Measurements from ENCODE around the gene BRD1.

The BRD1 gene

DNA sequence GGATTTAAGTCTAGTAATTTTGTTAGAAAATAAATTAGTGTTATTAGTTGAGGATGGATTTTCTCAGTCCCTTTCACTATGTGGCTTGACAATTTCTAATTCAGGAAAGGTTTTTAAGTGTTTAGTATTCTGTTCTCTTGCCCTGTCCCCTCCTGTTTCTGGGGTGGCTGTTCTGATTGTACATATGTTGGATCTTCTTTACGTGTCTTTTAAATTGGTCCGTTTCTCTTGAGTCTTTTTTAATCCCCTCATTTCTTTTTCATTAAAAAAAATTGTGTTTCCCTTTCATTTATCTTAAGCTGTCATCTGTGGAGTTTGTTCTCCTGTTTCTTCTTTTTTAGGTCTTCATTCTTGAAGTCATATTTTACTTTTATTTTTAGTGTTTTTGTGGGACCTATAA, 38.5 kb upstream of the BRD1 start:
- DNase-seq (ENCODE audit: insufficient read length, low spot score), result no peak
- no peak for TF ChIP-seq POU2F2 (IDR thresholded peaks at IDR 0.05; ENCODE audit: low read depth, low read length)
- no peak for FAIRE-seq

GRCh38 chr22:49865156-49865555, 37.5 kb upstream of the BRD1 start:
- no peak for DNase-seq (ENCODE audit: insufficient read length, low spot score)
- no peak for FAIRE-seq
- TF ChIP-seq TAF1 (IDR thresholded peaks at IDR 0.05; ENCODE audit: low read depth, low read length), result no peak
- no peak for TF ChIP-seq PAX5 (IDR thresholded peaks at IDR 0.05; ENCODE audit: insufficient read depth, low read length, severe bottlenecking)
- TF ChIP-seq POLR2A (IDR thresholded peaks at IDR 0.05; ENCODE audit: low read depth, low read length), result no peak
- no peak for TF ChIP-seq POLR2AphosphoS5 (IDR thresholded peaks at IDR 0.05; ENCODE audit: low read depth, low read length)
- TF ChIP-seq SPI1 (IDR thresholded peaks at IDR 0.05; ENCODE audit: low read depth, low read length), result no peak
- no peak for TF ChIP-seq POU2F2 (IDR thresholded peaks at IDR 0.05; ENCODE audit: low read depth, low read length)

- no peak for TF ChIP-seq PAX5 (IDR thresholded peaks at IDR 0.05; ENCODE audit: insufficient read depth, low read length, severe bottlenecking)
- no peak for FAIRE-seq
- no peak for DNase-seq (ENCODE audit: insufficient read length, low spot score)
Measured at GRCh38 chr22:49863931-49864330, 36.3 kb upstream of the BRD1 start.

DNA sequence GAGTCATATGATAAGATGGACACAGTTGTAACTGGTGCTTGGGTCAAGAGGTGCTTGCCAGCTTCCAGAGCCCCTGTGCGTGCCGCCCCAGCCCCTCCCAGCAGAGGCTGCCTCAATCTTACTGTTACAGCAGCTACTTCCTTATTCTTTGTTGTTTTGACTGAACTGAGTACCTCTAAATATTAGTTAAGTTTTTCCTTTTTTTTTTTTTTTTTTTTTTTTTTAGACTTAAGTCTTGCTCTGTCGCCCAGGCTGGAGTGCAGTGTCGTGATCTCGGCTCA, 34.8 kb upstream of the BRD1 start:
- no peak for TF ChIP-seq POLR2A (IDR thresholded peaks at IDR 0.05; ENCODE audit: low read depth, low read length)
- TF ChIP-seq POLR2AphosphoS5 (IDR thresholded peaks at IDR 0.05; ENCODE audit: low read depth, low read length), result no peak
- no peak for TF ChIP-seq POU2F2 (IDR thresholded peaks at IDR 0.05; ENCODE audit: low read depth, low read length)
- no peak for TF ChIP-seq PAX5 (IDR thresholded peaks at IDR 0.05; ENCODE audit: insufficient read depth, low read length, severe bottlenecking)
- no peak for TF ChIP-seq SPI1 (IDR thresholded peaks at IDR 0.05; ENCODE audit: low read depth, low read length)
- no peak for TF ChIP-seq TAF1 (IDR thresholded peaks at IDR 0.05; ENCODE audit: low read depth, low read length)
- FAIRE-seq, result no peak
- no peak for DNase-seq (ENCODE audit: insufficient read length, low spot score)

DNA sequence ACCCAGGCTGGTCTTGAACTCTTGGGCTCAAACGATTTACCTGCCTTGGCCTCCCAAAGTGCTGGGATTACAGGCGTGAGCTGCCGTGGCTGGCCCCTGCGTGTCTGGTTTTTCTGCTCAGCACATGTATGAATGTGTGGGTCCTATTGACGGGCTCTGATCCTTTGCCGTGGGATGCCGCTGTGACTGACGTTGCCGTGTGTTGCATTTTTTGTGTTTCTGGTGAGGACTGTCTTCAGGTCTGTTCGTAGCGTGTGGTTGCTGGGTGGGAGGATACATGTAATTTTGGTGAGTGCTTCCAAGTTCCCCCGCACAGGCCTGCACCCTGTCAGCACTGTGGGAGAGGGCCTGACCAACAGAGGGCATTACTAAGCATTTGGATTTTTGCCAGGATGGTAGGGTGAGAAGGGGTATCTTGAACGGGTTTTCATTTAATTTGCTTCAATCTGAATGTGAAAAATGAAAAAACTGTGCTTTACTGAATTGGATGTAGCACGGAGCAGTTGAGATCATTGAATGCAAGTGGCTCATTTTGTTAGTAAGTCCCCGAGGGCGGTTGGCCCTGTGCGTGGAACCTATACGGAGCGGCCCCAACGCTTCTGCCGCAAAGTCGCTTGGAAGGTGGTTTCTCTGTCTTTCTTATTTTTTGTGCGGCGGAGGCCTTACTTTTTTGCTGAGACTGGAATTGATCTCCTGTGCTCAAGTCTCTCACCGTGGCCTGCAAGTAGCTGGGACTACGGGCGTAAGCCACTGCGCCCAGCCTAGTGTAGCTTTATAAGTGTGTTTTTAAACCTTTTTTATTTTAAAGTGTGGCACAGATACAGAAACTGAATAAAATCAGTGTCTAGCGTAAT, 34.2 kb upstream of the BRD1 start:
- FAIRE-seq (no peak), DNase-seq (ENCODE audit: insufficient read length, low spot score) (no peak)
- no peak for TF ChIP-seq POLR2AphosphoS5 (IDR thresholded peaks at IDR 0.05; ENCODE audit: low read depth, low read length)
- TF ChIP-seq POU2F2 (IDR thresholded peaks at IDR 0.05; ENCODE audit: low read depth, low read length), result no peak
- no peak for TF ChIP-seq PAX5 (IDR thresholded peaks at IDR 0.05; ENCODE audit: insufficient read depth, low read length, severe bottlenecking)
- TF ChIP-seq TAF1 (IDR thresholded peaks at IDR 0.05; ENCODE audit: low read depth, low read length), result no peak
- no peak for TF ChIP-seq SPI1 (IDR thresholded peaks at IDR 0.05; ENCODE audit: low read depth, low read length)
- TF ChIP-seq POLR2A (IDR thresholded peaks at IDR 0.05; ENCODE audit: low read depth, low read length), result no peak

DNA sequence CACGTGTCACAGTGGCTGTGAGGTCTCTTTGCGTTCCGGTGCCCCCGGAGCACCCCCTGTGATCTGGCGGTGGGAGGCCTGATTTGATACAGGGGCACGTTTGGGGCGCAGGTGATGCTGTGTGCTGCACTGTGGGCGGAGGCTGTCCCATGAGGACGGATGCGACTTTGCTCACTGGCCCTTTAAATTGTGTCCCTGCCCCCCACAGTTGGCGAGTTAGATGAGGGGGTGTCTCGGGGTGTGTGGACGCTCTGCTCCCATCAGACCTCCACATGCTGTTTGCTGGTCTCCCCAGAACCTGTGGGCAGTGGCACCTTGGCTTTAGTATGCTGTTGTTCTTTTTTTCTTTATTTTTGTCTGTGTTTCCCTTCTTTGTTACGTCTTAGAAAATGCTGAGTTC, 31.2 kb upstream of the BRD1 start:
- no peak for FAIRE-seq
- no peak for DNase-seq (ENCODE audit: insufficient read length, low spot score)
- TF ChIP-seq TAF1 (IDR thresholded peaks at IDR 0.05; ENCODE audit: low read depth, low read length) (no peak), POU2F2 (IDR thresholded peaks at IDR 0.05; ENCODE audit: low read depth, low read length) (no peak), SPI1 (IDR thresholded peaks at IDR 0.05; ENCODE audit: low read depth, low read length) (no peak), POLR2A (IDR thresholded peaks at IDR 0.05; ENCODE audit: low read depth, low read length) (no peak), PAX5 (IDR thresholded peaks at IDR 0.05; ENCODE audit: insufficient read depth, low read length, severe bottlenecking) (no peak), POLR2AphosphoS5 (IDR thresholded peaks at IDR 0.05; ENCODE audit: low read depth, low read length) (no peak)

DNA sequence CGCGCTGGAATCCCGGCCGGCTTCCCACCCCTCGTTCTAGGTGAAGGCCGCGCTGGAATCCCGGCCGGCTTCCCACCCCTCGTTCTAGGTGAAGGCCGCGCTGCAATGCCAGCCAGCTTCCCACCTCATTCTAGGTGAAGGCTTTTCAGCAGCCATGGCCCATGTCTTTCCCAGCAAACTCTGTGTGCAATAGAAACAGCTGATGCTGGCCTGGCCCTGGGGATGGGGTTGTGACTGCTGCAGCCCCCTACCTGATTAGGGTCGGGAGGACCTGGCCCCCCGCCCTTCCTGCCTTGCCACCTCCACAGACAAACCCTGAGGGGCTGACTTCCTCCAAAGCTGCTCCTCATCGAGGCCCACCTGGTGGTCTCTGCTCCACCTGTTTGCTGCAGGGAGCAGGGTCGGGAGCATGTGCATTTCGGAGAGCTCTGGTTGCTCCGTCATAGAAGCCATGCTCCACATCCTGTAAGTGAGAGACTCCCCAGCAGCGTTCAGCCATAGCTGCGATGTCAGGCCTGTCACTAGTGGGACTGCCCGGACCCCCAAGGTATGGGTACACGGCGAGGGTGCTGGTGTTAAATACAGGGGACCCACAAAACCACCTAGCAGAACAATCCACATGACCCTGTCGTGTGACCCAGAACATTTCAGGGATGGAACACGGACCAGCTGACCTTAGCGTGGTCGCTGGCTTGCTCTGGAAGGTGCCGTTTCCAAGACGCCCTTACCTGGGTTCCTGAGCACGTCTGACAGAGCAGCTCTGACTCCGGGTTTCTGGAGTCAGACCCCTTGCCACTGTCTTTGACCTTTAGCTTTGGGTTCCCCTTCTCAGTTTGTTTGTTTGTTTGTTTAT, 29.3 kb upstream of the BRD1 start:
- TF ChIP-seq SPI1 (IDR thresholded peaks at IDR 0.05; ENCODE audit: low read depth, low read length), result no peak
- TF ChIP-seq PAX5 (IDR thresholded peaks at IDR 0.05; ENCODE audit: insufficient read depth, low read length, severe bottlenecking), result no peak
- TF ChIP-seq TAF1 (IDR thresholded peaks at IDR 0.05; ENCODE audit: low read depth, low read length), result no peak
- no peak for TF ChIP-seq POLR2A (IDR thresholded peaks at IDR 0.05; ENCODE audit: low read depth, low read length)
- no peak for TF ChIP-seq POU2F2 (IDR thresholded peaks at IDR 0.05; ENCODE audit: low read depth, low read length)
- TF ChIP-seq POLR2AphosphoS5 (IDR thresholded peaks at IDR 0.05; ENCODE audit: low read depth, low read length), result no peak
- DNase-seq (ENCODE audit: insufficient read length, low spot score) (no peak), FAIRE-seq (no peak)

GRCh38 chr22:49856343-49856742, 28.7 kb upstream of the BRD1 start:
- FAIRE-seq (no peak), DNase-seq (ENCODE audit: insufficient read length, low spot score) (no peak)
- TF ChIP-seq POLR2A (IDR thresholded peaks at IDR 0.05; ENCODE audit: low read depth, low read length), result no peak
- TF ChIP-seq TAF1 (IDR thresholded peaks at IDR 0.05; ENCODE audit: low read depth, low read length), result no peak
- TF ChIP-seq SPI1 (IDR thresholded peaks at IDR 0.05; ENCODE audit: low read depth, low read length), result no peak
- no peak for TF ChIP-seq POLR2AphosphoS5 (IDR thresholded peaks at IDR 0.05; ENCODE audit: low read depth, low read length)

- no peak for TF ChIP-seq POU2F2 (IDR thresholded peaks at IDR 0.05; ENCODE audit: low read depth, low read length)
- TF ChIP-seq PAX5 (IDR thresholded peaks at IDR 0.05; ENCODE audit: insufficient read depth, low read length, severe bottlenecking), result no peak
- no peak for TF ChIP-seq TAF1 (IDR thresholded peaks at IDR 0.05; ENCODE audit: low read depth, low read length)
- TF ChIP-seq POLR2AphosphoS5 (IDR thresholded peaks at IDR 0.05; ENCODE audit: low read depth, low read length), result no peak
- no peak for TF ChIP-seq SPI1 (IDR thresholded peaks at IDR 0.05; ENCODE audit: low read depth, low read length)
- TF ChIP-seq POLR2A (IDR thresholded peaks at IDR 0.05; ENCODE audit: low read depth, low read length), result no peak
- FAIRE-seq (peak; percentile 62), DNase-seq (ENCODE audit: insufficient read length, low spot score) (no peak)
Measured at GRCh38 chr22:49855251-49855911, 27.7 kb upstream of the BRD1 start.
